GM19025 (cell line): ENCODE data around the gene SACM1L.
"Not testable (repeated sequence)": the region's sequence is repeated elsewhere in the genome, so short reads cannot be mapped to it uniquely, and the experiment has no call there.

ENCODE experiments used
- ATAC-seq: cut with Tn5 transposase; IDR thresholded peaks from one replicate; pipeline ENCODE4 v1.9.1; 2021; ENCODE audit warnings: mild to moderate bottlenecking, low read depth, moderate library complexity; ENCODE audit not compliant: unreplicated experiment

SACM1L gene

DNA sequence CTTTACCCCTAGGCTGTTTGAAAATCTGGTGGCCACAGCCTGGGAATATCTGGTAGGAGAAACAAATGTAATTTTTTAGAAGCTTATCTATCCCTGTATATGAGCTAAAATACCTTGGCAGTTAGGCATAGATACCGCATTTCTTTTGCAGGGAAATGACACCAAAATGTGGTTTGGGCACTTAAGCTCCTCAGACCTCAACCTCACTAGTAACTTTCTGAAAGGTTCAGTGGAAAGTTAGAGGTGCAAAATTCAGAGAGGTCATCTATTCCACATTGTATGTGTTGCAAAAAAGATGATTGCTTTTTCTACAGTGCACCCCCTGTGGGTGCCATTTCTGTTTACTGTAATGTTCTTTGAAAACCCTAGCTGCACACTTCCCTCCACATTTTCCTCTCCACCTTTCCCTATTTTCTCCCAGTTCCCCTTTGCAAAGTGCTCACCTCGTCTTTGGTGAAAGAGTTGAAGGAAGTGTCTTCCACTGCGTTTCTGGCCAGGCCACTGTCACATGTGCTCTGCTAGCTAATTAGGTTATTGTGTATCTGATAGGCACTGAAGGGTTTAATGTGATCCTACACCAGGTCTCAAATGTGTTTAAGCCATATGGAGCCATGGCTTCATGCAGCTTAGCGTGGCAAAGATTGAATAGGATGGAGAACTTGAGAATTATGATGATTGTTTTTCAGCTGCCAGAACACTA, 1.3 kb downstream of the SACM1L start:
- no peak for ATAC-seq

- ATAC-seq: no peak
Measured at GRCh38 chr3:45691842-45692241, 2.6 kb downstream of the SACM1L start.

GRCh38 chr3:45692866-45693265, 3.7 kb downstream of the SACM1L start:
- ATAC-seq: no peak

DNA sequence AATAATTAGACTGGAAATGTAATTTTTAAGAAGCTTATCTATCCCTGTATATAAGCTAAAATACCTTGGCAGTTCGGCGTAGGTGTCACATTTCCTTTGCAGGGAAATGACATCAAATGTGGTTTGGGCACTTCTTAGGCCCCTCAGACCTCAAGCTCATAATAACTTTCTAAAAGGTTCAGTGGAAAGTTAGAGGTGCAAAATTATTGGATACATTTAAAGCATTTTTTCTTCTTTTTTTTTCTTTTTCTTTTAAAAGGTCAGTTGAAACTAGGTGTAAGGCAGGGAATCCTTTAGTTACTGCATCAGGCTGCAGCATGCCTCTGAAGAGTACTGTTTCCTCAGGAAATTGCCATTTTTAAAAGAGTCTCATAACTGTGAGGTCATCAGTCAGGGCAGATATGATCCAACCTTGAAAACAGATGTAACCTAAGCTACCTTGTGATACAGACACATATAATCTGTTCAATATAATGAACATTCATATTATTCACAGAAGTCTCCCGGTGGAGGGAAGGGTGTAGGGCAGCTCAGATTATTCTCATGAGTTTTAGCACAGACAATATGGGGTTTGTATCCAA, 4.8 kb downstream of the SACM1L start:
- no peak for ATAC-seq

- ATAC-seq: not testable (repeated sequence)
Measured at GRCh38 chr3:45695166-45695565, 6.0 kb downstream of the SACM1L start.

DNA sequence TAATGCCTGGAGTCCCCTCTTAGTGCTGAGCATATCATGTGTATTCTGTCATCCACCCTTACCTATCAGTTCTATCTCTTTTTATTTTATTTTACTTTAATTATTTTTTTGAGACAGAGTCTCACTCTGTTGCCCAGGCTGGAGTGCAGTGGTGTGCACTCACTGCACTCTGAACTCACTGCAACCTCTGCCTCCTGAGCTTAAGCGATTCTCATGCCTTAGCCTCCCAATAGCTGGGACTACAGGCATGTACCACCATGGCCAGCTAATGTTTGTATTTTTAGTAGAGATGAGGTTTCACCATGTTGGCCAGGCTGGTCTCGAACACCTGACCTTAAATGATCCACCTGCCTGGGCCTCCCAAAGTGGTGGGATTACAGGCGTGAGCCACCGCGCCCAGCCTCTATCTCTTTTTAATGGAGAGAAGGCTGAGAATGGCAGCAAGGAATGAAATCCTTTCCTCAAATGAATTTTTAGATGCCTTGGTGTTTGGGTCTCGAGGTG, 11.4 kb downstream of the SACM1L start:
- ATAC-seq: no peak

GRCh38 chr3:45701172-45701867, 12.1 kb downstream of the SACM1L start:
- no peak for ATAC-seq

DNA sequence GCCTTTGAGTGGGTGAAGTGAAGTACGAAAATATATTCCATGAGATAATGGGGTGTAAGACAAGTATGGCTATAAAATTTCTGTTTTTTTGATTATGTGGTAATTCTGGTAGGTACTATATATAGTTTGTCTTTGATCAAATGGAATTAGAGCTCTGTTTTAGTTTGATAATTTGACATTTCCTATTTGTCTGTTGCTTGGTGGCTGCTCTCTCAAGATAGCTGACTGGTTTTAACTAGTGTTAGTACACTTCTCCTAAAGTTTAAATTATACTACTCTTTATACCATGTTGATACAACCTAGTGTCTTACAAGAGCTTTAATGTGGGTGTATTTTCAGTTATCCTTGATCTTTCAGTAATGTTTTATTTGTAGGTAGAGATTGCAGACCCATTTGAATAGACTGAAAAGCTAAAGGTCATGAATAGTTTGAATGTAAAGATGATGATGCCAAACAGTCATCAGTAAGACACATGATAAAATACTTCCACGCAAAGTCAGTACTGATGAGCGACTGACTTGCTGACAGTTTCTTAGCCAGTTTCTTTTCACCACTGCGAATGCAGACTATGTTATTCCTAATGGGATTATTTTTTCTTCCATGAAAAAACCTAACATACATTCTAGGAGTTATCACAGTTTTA, 15.2 kb downstream of the SACM1L start:
- no peak for ATAC-seq

- ATAC-seq: no peak
Measured at GRCh38 chr3:45705839-45706808, 16.9 kb downstream of the SACM1L start.

DNA sequence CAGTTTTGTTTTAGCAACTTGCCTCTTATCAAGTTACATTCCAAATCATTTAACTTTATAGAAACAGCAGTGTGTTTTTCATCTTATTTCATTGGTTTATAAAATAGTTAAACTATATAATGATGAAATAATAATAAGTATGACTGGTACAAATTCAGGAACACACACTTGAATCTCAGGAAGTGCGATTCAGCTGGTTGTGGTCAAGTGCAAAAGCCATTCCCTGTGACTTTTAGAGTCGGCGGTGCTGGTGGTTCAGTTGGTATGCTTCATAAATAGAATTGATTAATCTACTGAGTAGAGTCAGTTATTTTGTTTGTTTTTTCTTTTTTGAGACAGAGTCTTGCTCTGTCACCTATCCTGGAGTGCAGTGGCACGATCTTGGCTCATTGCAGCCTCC, 22.7 kb downstream of the SACM1L start:
- no peak for ATAC-seq

DNA sequence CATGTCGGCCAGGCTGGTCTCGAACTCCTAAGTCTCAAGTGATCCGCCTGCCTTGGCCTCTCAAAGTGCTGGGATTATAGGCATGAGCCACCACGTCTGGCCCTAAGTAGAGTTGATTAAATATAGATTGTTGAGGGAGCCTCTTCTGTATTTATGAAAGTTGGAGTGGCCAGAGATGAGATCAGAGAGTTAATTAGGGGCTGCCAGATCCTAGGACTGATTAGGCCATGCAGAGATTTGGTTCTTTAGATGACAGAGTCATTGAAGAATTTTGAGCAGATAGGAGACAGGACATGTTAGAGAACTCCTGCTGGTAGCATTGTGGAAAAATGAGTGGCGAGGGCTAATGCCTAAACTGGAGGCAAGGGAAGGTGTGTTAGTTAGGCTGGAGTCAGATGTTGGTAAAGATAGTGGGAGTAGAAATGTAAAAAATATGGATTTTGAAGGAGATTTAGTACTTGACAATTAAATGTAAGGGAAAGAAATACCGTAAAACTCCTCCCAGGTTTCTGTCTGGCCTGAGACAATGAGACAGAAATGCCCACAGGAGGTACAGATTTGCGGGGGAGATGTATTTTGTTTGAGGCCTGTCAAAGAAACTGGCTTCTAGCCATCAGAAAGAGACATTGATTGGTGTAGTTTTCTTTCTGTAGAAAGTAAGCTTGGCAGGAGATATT, 23.4 kb downstream of the SACM1L start:
- ATAC-seq: no peak

DNA sequence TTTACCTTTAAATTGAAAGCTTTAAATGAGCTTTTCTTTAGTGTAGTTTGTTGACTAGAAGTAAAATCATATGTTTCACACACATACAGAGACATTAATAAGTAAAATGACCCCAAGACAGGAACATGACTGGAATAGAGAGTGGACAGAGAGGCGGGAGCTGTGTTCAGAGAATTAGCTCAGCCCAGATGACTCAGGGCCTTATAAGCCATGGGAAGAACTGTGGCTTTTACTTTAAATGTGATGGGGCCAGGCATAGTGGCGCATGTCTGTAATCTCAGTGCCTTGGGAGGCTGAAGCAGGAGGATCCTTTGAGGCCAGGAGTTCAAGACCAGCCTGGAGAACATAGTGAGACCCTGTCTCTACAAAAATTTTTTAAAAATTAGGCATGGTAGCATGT, 26.7 kb downstream of the SACM1L start:
- ATAC-seq: no peak

DNA sequence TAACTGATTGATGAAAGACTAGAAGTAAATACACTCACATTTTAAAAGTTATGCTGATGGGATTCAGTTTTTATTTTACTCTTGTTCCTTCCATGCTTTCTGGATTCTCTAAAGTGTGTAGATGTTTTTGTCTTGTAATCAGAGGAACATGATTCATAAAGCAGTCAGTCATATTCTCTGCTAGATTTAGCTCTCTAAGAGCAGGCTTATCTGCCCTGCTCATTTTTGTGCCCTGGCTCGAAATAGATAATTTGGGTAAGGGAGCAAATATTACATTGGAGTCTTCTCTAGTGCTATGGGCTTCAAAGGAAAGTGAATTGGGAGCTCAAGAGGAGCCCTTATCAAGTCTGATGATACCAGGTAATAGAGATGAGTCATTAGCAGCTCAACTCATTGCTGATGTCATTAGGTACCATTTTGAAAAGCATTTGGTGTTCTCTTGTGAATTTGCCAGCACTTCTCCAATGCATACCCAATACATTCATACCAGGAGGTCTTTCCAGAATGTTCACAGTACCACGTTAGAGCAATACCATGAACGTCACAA, 27.7 kb downstream of the SACM1L start:
- ATAC-seq: no peak

- ATAC-seq: no peak
Measured at GRCh38 chr3:45719655-45720487, 30.7 kb downstream of the SACM1L start.

DNA sequence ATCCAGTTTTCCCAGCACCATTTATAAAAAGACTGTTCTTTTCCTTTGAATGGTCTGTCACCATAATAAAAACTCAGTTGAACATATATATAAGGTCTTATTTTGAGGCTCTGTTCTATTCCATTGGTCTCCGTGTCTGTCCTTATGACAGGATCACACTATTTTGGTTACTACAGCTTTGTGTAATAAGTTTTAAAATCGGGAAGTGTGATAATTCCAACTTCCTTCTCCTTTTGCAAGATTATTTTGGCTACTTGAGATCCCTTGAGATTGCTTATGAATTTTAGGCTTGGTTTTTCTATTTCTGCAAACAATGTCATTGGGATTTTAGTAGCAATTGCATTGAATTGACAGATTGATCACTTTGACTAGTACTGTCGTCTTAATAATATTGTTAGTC, 35.7 kb downstream of the SACM1L start:
- ATAC-seq: no peak

DNA sequence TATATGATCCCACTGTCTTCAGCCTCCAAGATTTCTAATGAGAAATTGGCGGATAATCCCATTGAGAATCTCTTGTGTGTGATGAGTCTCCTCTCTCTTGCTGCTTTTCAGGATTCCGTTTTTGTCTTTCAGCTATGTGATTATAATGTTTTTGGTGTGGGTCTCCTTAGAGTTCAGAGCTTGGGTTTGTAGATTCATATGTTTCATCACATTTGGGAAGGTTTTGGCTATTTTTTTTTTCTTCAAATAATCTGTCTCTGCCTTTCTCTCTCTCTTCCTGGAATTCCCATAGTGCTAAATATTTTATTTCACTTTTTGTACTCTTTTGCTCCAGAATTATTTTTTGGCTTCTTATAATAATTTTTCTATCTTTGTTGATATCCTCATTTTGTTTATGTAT, 40.4 kb downstream of the SACM1L start:
- no peak for ATAC-seq

DNA sequence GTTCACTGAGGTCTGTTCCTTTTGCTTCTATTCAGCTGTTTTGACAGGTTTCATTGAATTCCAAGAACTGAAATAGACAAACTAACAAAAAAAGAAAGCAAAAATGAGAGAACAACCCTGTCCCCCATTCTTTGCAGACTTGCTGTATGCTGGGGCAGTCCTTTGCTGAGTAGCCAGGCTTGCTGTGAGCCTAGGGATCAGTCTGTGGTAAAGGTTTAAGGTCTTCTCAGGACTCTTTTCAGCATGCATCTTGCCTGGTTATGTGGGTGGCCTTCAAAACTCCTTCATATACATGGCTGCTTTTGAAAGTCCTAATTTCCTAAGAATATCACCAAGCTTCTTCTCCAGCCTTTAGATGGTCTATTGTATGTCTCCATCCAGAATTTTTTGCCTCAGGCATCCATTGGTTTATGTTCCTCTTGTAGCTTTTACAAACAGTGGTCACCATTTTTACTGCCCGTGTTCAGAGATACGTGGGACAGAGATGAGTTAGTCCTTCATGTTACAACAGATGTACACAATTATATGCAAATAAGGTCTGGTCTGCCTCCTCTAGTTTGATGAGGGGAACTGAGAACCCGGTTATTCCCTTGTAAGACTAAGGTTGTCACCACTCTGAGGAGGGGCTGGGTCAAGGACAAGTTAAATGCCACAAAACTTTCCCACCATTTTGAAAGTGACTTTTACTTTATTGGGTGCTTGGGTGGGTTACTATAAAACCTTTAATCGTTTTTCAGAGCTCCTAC, 41.4 kb downstream of the SACM1L start:
- ATAC-seq: no peak

DNA sequence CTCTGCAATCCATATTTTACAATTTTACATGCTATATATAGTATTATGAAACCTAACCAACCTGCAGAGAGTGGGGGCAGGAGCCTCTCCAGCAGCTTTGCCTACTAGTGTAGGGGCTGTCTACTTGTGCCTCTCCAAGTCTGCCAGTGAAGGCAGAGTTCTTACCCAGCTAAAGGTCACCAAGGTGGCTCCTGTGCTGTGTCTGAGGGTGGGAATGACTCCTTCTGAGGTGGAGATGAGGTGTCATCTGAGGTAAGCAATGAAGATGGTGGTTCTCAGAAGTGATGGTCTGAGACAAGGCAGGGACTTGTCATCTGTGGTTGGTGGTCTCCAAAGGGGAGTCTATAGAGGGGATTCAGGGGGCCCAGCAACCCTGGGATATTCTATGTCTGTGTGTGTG, 47.5 kb downstream of the SACM1L start:
- ATAC-seq: no peak
